DOHH2 (cell line): ENCODE measurements around the gene ATP5F1A.

Source experiments
- CTCF ChIP-seq: fragments of 200-600 bp; sonication (generic); IDR thresholded peaks from one replicate; pipeline ENCODE4 v1.5.1; 2014; ENCODE audit warnings: antibody characterized with exemption, mild to moderate bottlenecking, low read depth, low read length; ENCODE audit not compliant: poor library complexity, severe bottlenecking
- EZH2phosphoT487 ChIP-seq: fragments of 200-600 bp; sonication (generic); IDR thresholded peaks from 2 replicates; pipeline ENCODE4 v1.6.1; 2017; ENCODE audit warnings: borderline replicate concordance, mild to moderate bottlenecking, antibody characterized with exemption, low read length, moderate library complexity, mixed read lengths

- no peak for TF ChIP-seq CTCF
- TF ChIP-seq EZH2phosphoT487: no peak
Measured at GRCh38 chr18:46046126-46046525, 52.0 kb downstream of the ATP5F1A start.
